IMR-90 (cell line): ENCODE results near the gene RPS6KB1. TPM values are rescaled to one million over a fixed set of nuclear protein-coding genes. Genes with fewer than 3 reads are reported as not detected.

Experiments
- ATAC-seq: fragments of 200-7000 bp; cut with Tn5 transposase; 2 replicates; pipeline ENCODE4 v1.9.1; 2020; ENCODE audit warnings: low read depth, mild to moderate bottlenecking, moderate library complexity
- BruUV-seq: library from RNA; stranded (reverse); fragments of 400-500 nt; replicated peaks from 2 replicates; lab custom pipeline; 2021; lab: Mats Ljungman, UMichigan
- CTCF ChIA-PET: fragments of 300-600 bp; formaldehyde crosslinking; extraction: SDS; loops from one replicate; lab custom pipeline; 2021; ENCODE audit warnings: antibody characterized with exemption; lab: Yijun Ruan, JAX
- POLR2A ChIA-PET: fragments of 300-600 bp; sonication (Branson Sonifier 250); formaldehyde crosslinking; loops from one replicate; lab custom pipeline; 2022; ENCODE audit warnings: antibody characterized with exemption; ENCODE audit not compliant: unreplicated experiment; lab: Charles Lee
- DNase-seq: peaks from one replicate; pipeline ENCODE4 v3.0.0; 2013
- H2AFZ ChIP-seq: replicated peaks from 2 replicates; pipeline ENCODE3; 2013; ENCODE audit warnings: low read length, mild to moderate bottlenecking; ENCODE audit not compliant: poor library complexity
- H2AK5ac ChIP-seq: 2 replicates; pipeline ENCODE4 v1.6.1; 2013; ENCODE audit warnings: low read depth, low read length, inconsistent platforms
- H2AK9ac ChIP-seq: replicated peaks from 2 replicates; pipeline ENCODE3; 2013; ENCODE audit warnings: mild to moderate bottlenecking, low read depth, low read length, moderate library complexity; ENCODE audit not compliant: poor library complexity
- H2BK120ac ChIP-seq: 2 replicates; pipeline ENCODE4 v1.6.1; 2013; ENCODE audit warnings: low read depth, low read length, inconsistent platforms
- H2BK15ac ChIP-seq: 3 replicates; pipeline ENCODE4 v1.6.1; 2013; ENCODE audit warnings: low read depth, low read length, inconsistent platforms
- H2BK20ac ChIP-seq: 2 replicates; pipeline ENCODE4 v1.6.1; 2013; ENCODE audit warnings: low read depth, mild to moderate bottlenecking, inconsistent platforms, low read length, moderate library complexity
- H2BK5ac ChIP-seq: 2 replicates; pipeline ENCODE4 v1.6.1; 2013; ENCODE audit warnings: mild to moderate bottlenecking, low read depth, low read length, inconsistent platforms; ENCODE audit not compliant: poor library complexity, severe bottlenecking
- H3K14ac ChIP-seq: replicated peaks from 2 replicates; pipeline ENCODE4 v1.6.1; 2013; ENCODE audit warnings: low read depth, low read length, inconsistent platforms
- H3K18ac ChIP-seq: 2 replicates; pipeline ENCODE4 v1.6.1; 2013; ENCODE audit warnings: low read depth, low read length, control low read depth
- H3K23ac ChIP-seq: 2 replicates; pipeline ENCODE4 v1.6.1; 2013; ENCODE audit warnings: low read depth, low read length, inconsistent platforms
- H3K27ac ChIP-seq: 2 replicates; pipeline ENCODE4 v1.5.1; 2013; ENCODE audit warnings: mild to moderate bottlenecking, control low read depth, low read length; ENCODE audit not compliant: insufficient read depth
- H3K27me3 ChIP-seq: 2 replicates; pipeline ENCODE4 v1.6.1; 2013; ENCODE audit warnings: low read length; ENCODE audit not compliant: control insufficient read depth, insufficient read depth
- H3K36me3 ChIP-seq: 2 replicates; pipeline ENCODE4 v1.6.1; 2013; ENCODE audit warnings: low read length, mixed read lengths; ENCODE audit not compliant: control insufficient read depth, insufficient read depth
- H3K4ac ChIP-seq: 2 replicates; pipeline ENCODE4 v1.6.1; 2013; ENCODE audit warnings: low read depth, low read length, inconsistent platforms
- H3K4me1 ChIP-seq: 2 replicates; pipeline ENCODE4 v1.6.1; 2013; ENCODE audit warnings: low read length, mixed read lengths; ENCODE audit not compliant: control insufficient read depth, insufficient read depth
- H3K4me2 ChIP-seq: 2 replicates; pipeline ENCODE4 v1.6.1; 2013; ENCODE audit warnings: low read depth, mild to moderate bottlenecking, control low read depth, low read length, moderate library complexity
- H3K4me3 ChIP-seq: 2 replicates; pipeline ENCODE4 v1.5.1; 2013; ENCODE audit warnings: low read depth, mild to moderate bottlenecking, control low read depth, low read length, moderate library complexity; ENCODE audit not compliant: insufficient read depth
- H3K56ac ChIP-seq: 2 replicates; pipeline ENCODE4 v1.6.1; 2013; ENCODE audit warnings: low read length, inconsistent platforms; ENCODE audit not compliant: insufficient read depth; ENCODE audit errors: extremely low read depth
- H3K79me1 ChIP-seq, 2 experiments: 2 replicates each; pipeline ENCODE4 v1.6.1; 2013; ENCODE audit warnings: low read length in 2 of 2, inconsistent platforms in 1 of 2, low read depth in 1 of 2
- H3K9ac ChIP-seq: 2 replicates; pipeline ENCODE4 v1.6.1; 2013; ENCODE audit warnings: low read depth, low read length, control low read depth
- H3K9me1 ChIP-seq: 2 replicates; pipeline ENCODE4 v1.6.1; 2013; ENCODE audit warnings: low read length, inconsistent platforms; ENCODE audit not compliant: insufficient read depth
- H3K9me3 ChIP-seq: 2 replicates; pipeline ENCODE4 v1.6.1; 2013; ENCODE audit warnings: low read length; ENCODE audit not compliant: control insufficient read depth, insufficient read depth
- H4K20me1 ChIP-seq: 2 replicates; pipeline ENCODE4 v1.6.1; 2013; ENCODE audit warnings: low read length, inconsistent platforms; ENCODE audit not compliant: insufficient read depth
- H4K5ac ChIP-seq: 2 replicates; pipeline ENCODE4 v1.6.1; 2013; ENCODE audit warnings: mild to moderate bottlenecking, low read depth, low read length, control low read depth
- H4K8ac ChIP-seq, 2 experiments: 2 replicates each; pipeline ENCODE4 v1.6.1; 2013; ENCODE audit warnings: low read depth in 2 of 2, low read length in 2 of 2, control low read depth in 1 of 2, inconsistent platforms in 1 of 2
- H4K91ac ChIP-seq: 2 replicates; pipeline ENCODE4 v1.6.1; 2013; ENCODE audit warnings: low read depth, low read length, inconsistent platforms; ENCODE audit not compliant: insufficient read depth
- BHLHE40 ChIP-seq: fragments of 150-350 bp; IDR thresholded peaks from 2 replicates; pipeline ENCODE4 v1.6.1; 2016; ENCODE audit warnings: mild to moderate bottlenecking, low read depth, low read length
- CEBPB ChIP-seq: IDR thresholded peaks from 2 replicates; pipeline ENCODE4 v1.6.1; 2012; ENCODE audit warnings: low read depth, low read length, improper control_type of control experiment
- ELK1 ChIP-seq: fragments of 150-350 bp; IDR thresholded peaks from 2 replicates; pipeline ENCODE4 v1.6.1; 2016; ENCODE audit warnings: low read depth, mild to moderate bottlenecking, low read length, moderate library complexity, borderline replicate concordance
- MAFK ChIP-seq: IDR thresholded peaks from 2 replicates; pipeline ENCODE4 v1.6.1; 2012; ENCODE audit warnings: low read depth, low read length, improper control_type of control experiment
- MAZ ChIP-seq: IDR thresholded peaks from 2 replicates; pipeline ENCODE4 v1.6.1; 2012; ENCODE audit warnings: low read depth, mild to moderate bottlenecking, low read length, improper control_type of control experiment, moderate library complexity, borderline replicate concordance
- MXI1 ChIP-seq: IDR thresholded peaks from 2 replicates; pipeline ENCODE4 v1.6.1; 2012; ENCODE audit warnings: low read depth, mild to moderate bottlenecking, low read length, moderate library complexity, borderline replicate concordance
- NFE2L2 ChIP-seq: fragments of 150-350 bp; IDR thresholded peaks from 2 replicates; pipeline ENCODE4 v1.6.1; 2016; ENCODE audit warnings: low read depth, mild to moderate bottlenecking, low read length
- RAD21 ChIP-seq: IDR thresholded peaks from 2 replicates; pipeline ENCODE4 v1.6.1; 2012; ENCODE audit warnings: low read length, improper control_type of control experiment
- RFX5 ChIP-seq: IDR thresholded peaks from 2 replicates; pipeline ENCODE4 v1.8.0; 2012; ENCODE audit warnings: low read depth, mild to moderate bottlenecking, low read length, moderate library complexity
- WGBS, 2 experiments: methylation state at CpG; one replicate each; pipeline versions ENCODE4 v1.1.5 to v1.1.7; 2013; ENCODE audit warnings: missing lambda C conversion rate in 2 of 2; ENCODE audit not compliant: insufficient read length in 1 of 2; ENCODE audit errors: extremely low coverage in 2 of 2; 5-methylcytosine and 5-hydroxymethylcytosine counted together
- dilution Hi-C: fragments of 300-500 bp; cut with HindIII; formaldehyde crosslinking; loops from one replicate; pipeline ENCODE4 v1.14.3; 2018; ENCODE audit warnings: low sequenced_read_pairs; ENCODE audit not compliant: unreplicated experiment
- in situ Hi-C: fragments of 300-500 bp; cut with MboI; formaldehyde crosslinking; loops from 3 replicates; pipeline ENCODE4 v1.14.3; 2019; ENCODE audit warnings: low sequenced_read_pairs, inconsistent platforms, mixed read lengths
- intact Hi-C: fragments of 100-400 bp; cut with micrococcal nuclease; formaldehyde crosslinking; loops from 2 replicates; pipeline ENCODE4 v1.10.0; 2022
- polyA plus RNA-seq, 3 experiments: library from polyadenylated mRNA; depleted of rRNA; stranded (reverse); fragments of >200 nt; gene quantifications; 2 replicates each; pipeline ENCODE4 v1.2.3, GENCODE V29; 2012; ENCODE audit warnings: low replicate concordance in 1 of 3
- total RNA-seq: library from RNA; depleted of rRNA; stranded (reverse); fragments of >200 nt; gene quantifications from 2 replicates; pipeline ENCODE4 v1.2.3, GENCODE V29; 2012
- TF ChIP-seq, protein P1 (sequence below): fragments of 150-350 bp; IDR thresholded peaks from 2 replicates; pipeline ENCODE4 v1.6.1; 2017; ENCODE audit warnings: mild to moderate bottlenecking, antibody characterized with exemption, low read length, low read depth

Gene RPS6KB1
- total and polyA plus RNA-seq, 2 of the 4 experiments (the other 2 are of a cell fraction) = 11.7 to 20.3 TPM

- Histone ChIP-seq H3K18ac (no peak overlapping the region), H4K20me1 (no peaks in the 10 kb centered on the region), H3K27ac (no peak overlapping the region), H2BK120ac (no peak overlapping the region), H2BK5ac (no peak overlapping the region), H3K27me3 (no peaks in the 10 kb centered on the region), H2BK20ac (no peak overlapping the region), H2AK5ac (no peak overlapping the region), H3K36me3 (peaks cover 12% of the 10 kb centered on the region), H3K4me3 (no peak overlapping the region), H2BK15ac (no peak overlapping the region), H4K8ac (no peak overlapping the region), H3K9ac (no peak overlapping the region), H3K4me1 (no peaks in the 10 kb centered on the region), H2AK9ac (no peak overlapping the region), H3K9me1 (no peaks in the 10 kb centered on the region), H3K23ac (no peak overlapping the region), H3K56ac (no peak overlapping the region), H3K4me2 (no peak overlapping the region), H3K4ac (no peak overlapping the region), H3K79me1 (peaks cover 6 to 9% of the 10 kb centered on the region in 2 experiments; a peak in 1 of 4 replicates), H3K9me3 (no peaks in the 10 kb centered on the region), H4K5ac (no peak overlapping the region), H3K14ac (no peak overlapping the region), H2AFZ (no peak overlapping the region), H4K91ac (no peak overlapping the region)
- WGBS, 2 experiments = no CpG with 5 or more reads among the region's 9 CpGs
- DNase-seq (no peak), ATAC-seq (no peak)
- intact Hi-C loops (no loop called here), dilution Hi-C loops (no loop called here), in situ Hi-C loops (no loop called here)
- POLR2A ChIA-PET = no interaction called here
- CTCF ChIA-PET = no interaction called here
- TF ChIP-seq MXI1 (no peak), RFX5 (no peak), MAFK (no peak), NFE2L2 (no peak), CEBPB (no peak), ELK1 (no peak), MAZ (no peak), RAD21 (no peak), BHLHE40 (no peak)
- TF ChIP-seq, protein P1, sequence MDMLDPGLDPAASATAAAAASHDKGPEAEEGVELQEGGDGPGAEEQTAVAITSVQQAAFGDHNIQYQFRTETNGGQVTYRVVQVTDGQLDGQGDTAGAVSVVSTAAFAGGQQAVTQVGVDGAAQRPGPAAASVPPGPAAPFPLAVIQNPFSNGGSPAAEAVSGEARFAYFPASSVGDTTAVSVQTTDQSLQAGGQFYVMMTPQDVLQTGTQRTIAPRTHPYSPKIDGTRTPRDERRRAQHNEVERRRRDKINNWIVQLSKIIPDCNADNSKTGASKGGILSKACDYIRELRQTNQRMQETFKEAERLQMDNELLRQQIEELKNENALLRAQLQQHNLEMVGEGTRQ = no peak
- BruUV-seq = no TSS peak
Observed at GRCh38 chr17:59884861-59885260, 8.1 kb upstream of the RPS6KB1 start.
